CD4-positive, alpha-beta T cell (primary cell): ENCODE data around the gene ZNF641. TPM values are rescaled to one million over a fixed set of nuclear protein-coding genes. Genes with fewer than 3 reads are reported as not detected.

Experiments used
- ATAC-seq: fragments of 200-7000 bp; cut with Tn5 transposase; one replicate; pipeline ENCODE4 v1.10.0; 2022; ENCODE audit warnings: mild to moderate bottlenecking; ENCODE audit not compliant: poor library complexity
- CTCF ChIA-PET: fragments of 350-600 bp; sonication (Branson Sonifier 250); formaldehyde crosslinking; loops from one replicate; lab custom pipeline; 2021; ENCODE audit warnings: antibody characterized with exemption, inconsistent platforms; lab: Charles Lee
- POLR2A ChIA-PET: fragments of 350-600 bp; sonication (Branson Sonifier 250); formaldehyde crosslinking; loops from one replicate; lab custom pipeline; 2021; ENCODE audit warnings: antibody characterized with exemption, inconsistent platforms; lab: Charles Lee
- DNase-seq, 14 experiments: peaks; one replicate each; pipeline ENCODE4 v3.0.0-alpha.2; 2013 to 2020; ENCODE audit warnings: mixed read lengths in 2 of 14
- H3K27ac ChIP-seq, 2 donors: one replicate each; pipeline versions ENCODE4 v1.5.1 to v1.7.0; 2013; ENCODE audit warnings: low read length in 2 of 2, low read depth in 1 of 2, mild to moderate bottlenecking in 1 of 2
- H3K27me3 ChIP-seq, 2 experiments: 1 replicate in 1 of 2; 2 replicates in 1 of 2; pipeline versions ENCODE4 v1.6.1 to v1.7.0; 2013; ENCODE audit warnings: low read length in 2 of 2, control low read depth in 1 of 2, mild to moderate bottlenecking in 1 of 2, moderate library complexity in 1 of 2; ENCODE audit not compliant: insufficient read depth in 2 of 2, control insufficient read depth in 1 of 2
- H3K36me3 ChIP-seq: one replicate; pipeline ENCODE4 v1.6.1; 2013; ENCODE audit warnings: low read length, control low read depth; ENCODE audit not compliant: insufficient read depth
- H3K4me1 ChIP-seq: one replicate; pipeline ENCODE4 v1.6.1; 2013; ENCODE audit warnings: low read length, control low read depth; ENCODE audit not compliant: insufficient read depth
- H3K4me3 ChIP-seq: one replicate; pipeline ENCODE4 v1.5.1; 2013; ENCODE audit warnings: mild to moderate bottlenecking, low read length, moderate library complexity
- H3K9me3 ChIP-seq, 2 experiments: 1 replicate in 1 of 2; 2 replicates in 1 of 2; pipeline versions ENCODE4 v1.6.1 to v1.7.0; 2013; ENCODE audit warnings: low read length in 2 of 2, mild to moderate bottlenecking in 2 of 2, control low read depth in 1 of 2, moderate library complexity in 1 of 2; ENCODE audit not compliant: control insufficient read depth in 1 of 2, insufficient read depth in 1 of 2
- H3K27ac Mint-ChIP-seq: one replicate; pipeline ENCODE4 v1.8.0; 2020; ENCODE audit warnings: mixed read lengths
- H3K27me3 Mint-ChIP-seq: one replicate; pipeline ENCODE4 v1.8.0; 2021; ENCODE audit warnings: mixed read lengths
- H3K36me3 Mint-ChIP-seq: one replicate; pipeline ENCODE4 v1.8.0; 2021; ENCODE audit warnings: low read depth, mixed read lengths
- H3K4me1 Mint-ChIP-seq: one replicate; pipeline ENCODE4 v1.8.0; 2021; ENCODE audit warnings: low read depth, mixed read lengths
- H3K4me3 Mint-ChIP-seq: one replicate; pipeline ENCODE4 v1.8.0; 2020; ENCODE audit warnings: mild to moderate bottlenecking, mixed read lengths
- H3K9me3 Mint-ChIP-seq: one replicate; pipeline ENCODE4 v1.8.0; 2020; ENCODE audit warnings: mixed read lengths
- CTCF ChIP-seq: fragments of 200-600 bp; IDR thresholded peaks from one replicate; pipeline ENCODE4 v1.8.0; 2022; ENCODE audit warnings: antibody characterized with exemption, mild to moderate bottlenecking
- intact Hi-C, 2 experiments: fragments of 100-400 bp; cut with DNase I in 1 of 2; cut with micrococcal nuclease in 1 of 2; formaldehyde crosslinking; loops; one replicate each; pipeline versions ENCODE4 v1.15.1 to v1.9.0; 2023 to 2025; cut with DNase I, micrococcal nuclease
- total RNA-seq, 174 experiments: library from RNA in 2 of 174; stranded (reverse) in 2 of 174; gene quantifications; one replicate each; pipeline ENCODE4 v1.2.3 and lab custom pipeline; 2021 to 2026

Gene ZNF641
- total RNA-seq, 2 experiments from 2014 or later: 16.6 to 19.8 TPM

DNA sequence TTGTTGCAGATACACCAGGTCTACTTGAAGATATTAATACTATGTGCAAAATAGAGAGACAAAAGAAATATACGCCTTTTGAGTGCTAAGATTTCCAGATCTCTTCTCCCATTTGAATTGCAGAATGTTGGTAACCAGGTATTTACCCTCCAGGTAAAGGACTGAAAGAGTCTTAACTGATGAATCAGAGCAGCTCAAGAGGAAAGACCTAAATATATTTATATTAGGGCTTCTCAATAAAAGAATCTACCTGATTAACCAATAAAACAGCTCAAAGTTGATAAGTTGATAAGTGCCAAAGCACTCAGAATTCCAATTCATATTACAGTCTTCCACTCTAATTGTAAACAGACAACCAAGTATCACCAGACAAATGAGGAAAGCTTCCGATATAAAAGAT, 59.2 kb downstream of the ZNF641 start:
- H3K36me3 Mint-ChIP-seq: no peaks in the 10 kb centered on the region
- DNase-seq (no peak), ATAC-seq (no peak)
- CTCF ChIA-PET: no interaction called here
- no peak overlapping the region for H3K4me3 Mint-ChIP-seq
- TF ChIP-seq CTCF: no peak
- Histone ChIP-seq H3K9me3 (no peaks in the 10 kb centered on the region), H3K27ac (no peak overlapping the region), H3K36me3 (no peaks in the 10 kb centered on the region), H3K27me3 (peaks cover 0 to 4% of the 10 kb centered on the region in 2 experiments), H3K4me1 (peaks cover 9% of the 10 kb centered on the region), H3K4me3 (no peak overlapping the region)
- peaks cover 9% of the 10 kb centered on the region for H3K4me1 Mint-ChIP-seq
- intact Hi-C loops: no loop called here
- H3K9me3 Mint-ChIP-seq: no peaks in the 10 kb centered on the region
- POLR2A ChIA-PET: no interaction called here
- no peak overlapping the region for H3K27ac Mint-ChIP-seq
- H3K27me3 Mint-ChIP-seq: peaks cover 9% of the 10 kb centered on the region

- Histone ChIP-seq H3K4me3 (no peak overlapping the region), H3K9me3 (peaks cover 0 to 4% of the 10 kb centered on the region in 2 experiments), H3K4me1 (peaks cover 14% of the 10 kb centered on the region), H3K27ac (no peak overlapping the region), H3K36me3 (no peaks in the 10 kb centered on the region), H3K27me3 (no peaks in the 10 kb centered on the region)
- intact Hi-C loops: loop anchor here in 1 of 2 experiments (5.0 kb wide), 1 partner anchor 91 kb away; no protein-coding TSS in a partner anchor
- no peaks in the 10 kb centered on the region for H3K36me3 Mint-ChIP-seq
- ATAC-seq (no peak), DNase-seq (no peak)
- TF ChIP-seq CTCF: no peak
- POLR2A ChIA-PET: interaction anchor here (0.9 to 1.1 kb wide), 2 partner anchors 39 to 53 kb away, joined by 3 read pairs; no protein-coding TSS in a partner anchor
- H3K27me3 Mint-ChIP-seq: peaks cover 18% of the 10 kb centered on the region
- CTCF ChIA-PET: no interaction called here
- H3K4me1 Mint-ChIP-seq: peaks cover 18% of the 10 kb centered on the region
- H3K4me3 Mint-ChIP-seq: no peak overlapping the region
- H3K27ac Mint-ChIP-seq: no peak overlapping the region
- no peaks in the 10 kb centered on the region for H3K9me3 Mint-ChIP-seq
These were observed 62.1 kb downstream of the ZNF641 start for GRCh38 chr12:48288387-48289268.

Other genes with a start within 250 kb of the ZNF641 start
- gene SENP1, start 244.8 kb downstream of the ZNF641 start, total RNA-seq: 10 to 100 TPM; 20.3 to 25.7 TPM
- gene PFKM, start 231.6 kb downstream of the ZNF641 start, total RNA-seq: 1 to 10 TPM; 9.3 to 9.4 TPM
- 10 to 100 TPM; 50.9 TPM for gene ASB8, start 193.4 kb downstream of the ZNF641 start, total RNA-seq
- 1 to 10 TPM in 1 of 2 experiments, under 1 TPM in 1; 0.92 to 1.0 TPM for gene CCDC184, start 167.3 kb downstream of the ZNF641 start, total RNA-seq
- not detected for gene OR10AD1, start 147.6 kb downstream of the ZNF641 start, total RNA-seq
- gene ANP32D, start 121.6 kb upstream of the ZNF641 start, total RNA-seq: not detected
- not detected for gene C12orf54, start 131.6 kb upstream of the ZNF641 start, total RNA-seq
- not detected for gene OR8S1, start 174.7 kb upstream of the ZNF641 start, total RNA-seq
- gene LALBA, start 219.1 kb upstream of the ZNF641 start, total RNA-seq: not detected